Measurements from ENCODE around the gene MAGEA9.
"Not testable (repeated sequence)": the region's sequence is repeated elsewhere in the genome, so short reads cannot be mapped to it uniquely, and the experiment has no call there.

Gene MAGEA9

GRCh38 chrX:149831473-149831872 lies 49.7 kb downstream of the MAGEA9 start:
- Mint-ChIP-seq H3K36me3 (ENCODE audit: low read depth) (no peaks in the 10 kb centered on the region), H3K4me3 (no peak overlapping the region), H3K9me3 (peaks cover 27% of the 10 kb centered on the region), H3K27ac (peak overlapping the region; percentile 50), H3K4me1 (peaks cover 61% of the 10 kb centered on the region), H3K27me3 (ENCODE audit: low read depth, poor library complexity) (peaks cover 5% of the 10 kb centered on the region)
- DNase-seq: no peak
- TF ChIP-seq CTCF (IDR thresholded peaks at IDR 0.05): no peak

- peaks cover 64% of the 10 kb centered on the region for H3K9me3 Mint-ChIP-seq
- H3K4me3 Mint-ChIP-seq; DNase-seq; H3K36me3 Mint-ChIP-seq (ENCODE audit: low read depth); H3K27ac Mint-ChIP-seq; H3K27me3 Mint-ChIP-seq (ENCODE audit: low read depth, poor library complexity): not testable (repeated sequence)
- peaks cover 14% of the 10 kb centered on the region for H3K4me1 Mint-ChIP-seq
Observed at GRCh38 chrX:149836728-149837127, 55.0 kb downstream of the MAGEA9 start.

GRCh38 chrX:149837167-149837566 lies 55.4 kb downstream of the MAGEA9 start:
- peaks cover 60% of the 10 kb centered on the region for H3K9me3 Mint-ChIP-seq
- H3K4me3 Mint-ChIP-seq: no peak overlapping the region
- no peak for TF ChIP-seq CTCF (IDR thresholded peaks at IDR 0.05)
- peaks cover 10% of the 10 kb centered on the region for H3K4me1 Mint-ChIP-seq
- H3K27ac Mint-ChIP-seq: no peak overlapping the region
- H3K36me3 Mint-ChIP-seq (ENCODE audit: low read depth): peaks cover 6% of the 10 kb centered on the region
- H3K27me3 Mint-ChIP-seq (ENCODE audit: low read depth, poor library complexity): peaks cover 4% of the 10 kb centered on the region
- DNase-seq: no peak
